Panc1 (cell line): ENCODE results near the gene PCMT1. TPM values are rescaled to one million over a fixed set of nuclear protein-coding genes. Genes with fewer than 3 reads are reported as not detected.
"Not testable (repeated sequence)": the region's sequence is repeated elsewhere in the genome, so short reads cannot be mapped to it uniquely, and the experiment has no call there.

ENCODE experiments used
- ATAC-seq: fragments of 200-7000 bp; cut with Tn5 transposase; 2 replicates; pipeline ENCODE4 v1.9.1; 2020; ENCODE audit warnings: mild to moderate bottlenecking, moderate library complexity
- BruUV-seq: library from RNA; stranded (reverse); fragments of 400-500 nt; replicated peaks from 2 replicates; lab custom pipeline; 2021; lab: Mats Ljungman, UMichigan
- CTCF ChIA-PET: fragments of 300-600 bp; sonication (Branson Sonifier 250); formaldehyde crosslinking; loops from one replicate; lab custom pipeline; 2022; ENCODE audit warnings: antibody characterized with exemption; lab: Charles Lee
- POLR2A ChIA-PET: fragments of 300-600 bp; sonication (Branson Sonifier 250); formaldehyde crosslinking; loops from one replicate; lab custom pipeline; 2022; ENCODE audit warnings: antibody characterized with exemption; lab: Charles Lee
- DNase-seq: peaks from one replicate; pipeline ENCODE4 v3.0.0-alpha.2; 2010; ENCODE audit warnings: low read depth, low spot score
- H3K27ac ChIP-seq: 2 replicates; pipeline ENCODE4 v1.5.1; 2011; ENCODE audit warnings: mild to moderate bottlenecking, low read length, inconsistent platforms
- H3K27me3 ChIP-seq: fragments of 200-500 bp; sonication (Bioruptor generic); 2 replicates; pipeline ENCODE4 v1.6.0; 2014; ENCODE audit warnings: low read length, inconsistent platforms; ENCODE audit not compliant: control insufficient read depth, insufficient read depth
- H3K36me3 ChIP-seq: fragments of 200-500 bp; sonication (Bioruptor generic); 2 replicates; pipeline ENCODE4 v1.5.1; 2014; ENCODE audit warnings: inconsistent platforms, mild to moderate bottlenecking, low read length, moderate library complexity; ENCODE audit not compliant: control insufficient read depth, insufficient read depth
- H3K4me1 ChIP-seq: 2 replicates; pipeline ENCODE4 v1.5.1; 2011; ENCODE audit warnings: inconsistent platforms, mild to moderate bottlenecking, low read length, moderate library complexity; ENCODE audit not compliant: control insufficient read depth, insufficient read depth
- H3K4me3 ChIP-seq, 2 experiments: 2 replicates each; pipeline ENCODE4 v1.5.1; 2011 to 2012; ENCODE audit warnings: low read depth in 2 of 2, low read length in 2 of 2, mild to moderate bottlenecking in 2 of 2, inconsistent platforms in 1 of 2, moderate library complexity in 1 of 2
- H3K9me3 ChIP-seq: fragments of 200-500 bp; sonication (Bioruptor generic); 2 replicates; pipeline ENCODE4 v1.5.1; 2014; ENCODE audit warnings: low read depth, mild to moderate bottlenecking, inconsistent platforms, low read length, moderate library complexity; ENCODE audit not compliant: control insufficient read depth, insufficient read depth
- POLR2AphosphoS5 ChIP-seq: IDR thresholded peaks from 2 replicates; pipeline ENCODE4 v1.6.1; 2012; ENCODE audit warnings: mild to moderate bottlenecking, low read depth, low read length, moderate library complexity
- REST ChIP-seq, 2 experiments: IDR thresholded peaks; 2 replicates each; pipeline ENCODE4 v1.6.1; 2011 to 2012; ENCODE audit warnings: low read depth in 2 of 2, control low read depth in 1 of 2, low read length in 1 of 2, mild to moderate bottlenecking in 1 of 2, moderate library complexity in 1 of 2; ENCODE audit not compliant: insufficient read depth in 1 of 2
- SIN3A ChIP-seq: IDR thresholded peaks from 2 replicates; pipeline ENCODE4 v1.6.1; 2012; ENCODE audit warnings: low read depth, mild to moderate bottlenecking, low read length, moderate library complexity, borderline replicate concordance; ENCODE audit not compliant: insufficient read depth
- TCF7L2 ChIP-seq: IDR thresholded peaks from 2 replicates; pipeline ENCODE4 v1.6.1; 2011; ENCODE audit warnings: mild to moderate bottlenecking, low read depth, low read length, inconsistent platforms
- in situ Hi-C: cut with HindIII; loops from 2 replicates; pipeline ENCODE4 v1.10.0; 2016; ENCODE audit warnings: low sequenced_read_pairs, low pct_unique_long_range_greater_than_20kb
- intact Hi-C: fragments of 100-400 bp; cut with micrococcal nuclease; formaldehyde crosslinking; loops from one replicate; pipeline ENCODE4 v1.10.0; 2022; ENCODE audit not compliant: unreplicated experiment
- total RNA-seq: library from RNA; stranded (reverse); gene quantifications from one replicate; pipeline ENCODE4 v1.2.1, GENCODE V29; 2021; ENCODE audit not compliant: unreplicated experiment
- TF ChIP-seq, protein P1 (sequence below): fragments of 450-650 bp; IDR thresholded peaks from 2 replicates; pipeline ENCODE4 v1.5.1; 2017; ENCODE audit warnings: mild to moderate bottlenecking

Gene PCMT1
- total RNA-seq, 1 experiment from 2014 or later = 118 TPM

GRCh38 chr6:149843051-149843633 lies 93.6 kb downstream of the PCMT1 start:
- Histone ChIP-seq H3K27me3 (no peaks in the 10 kb centered on the region), H3K9me3 (no peaks in the 10 kb centered on the region), H3K27ac (peak overlapping the region; percentile 45), H3K36me3 (no peaks in the 10 kb centered on the region), H3K4me3 (no peak overlapping the region), H3K4me1 (peaks cover 68% of the 10 kb centered on the region)
- no peak for ATAC-seq
- DNase-seq = no peak
- in situ Hi-C loops (no loop called here), intact Hi-C loops (no loop called here)
- BruUV-seq = no TSS peak
- ChIA-PET CTCF (interaction anchor here (1.0 kb wide), 1 partner anchor 62 kb away, joined by 3 read pairs; no protein-coding TSS in a partner anchor), POLR2A (interaction anchor here (0.6 kb wide), 1 partner anchor 8 kb away, joined by 3 read pairs; no protein-coding TSS in a partner anchor)
- TF ChIP-seq REST (IDR thresholded peaks at IDR 0.05; ENCODE audit: insufficient read depth in 1 of 2, low read depth in 2 of 2, low read length in 1 of 2) (no peak), SIN3A (no peak), POLR2AphosphoS5 (no peak), TCF7L2 (no peak)
- TF ChIP-seq, protein P1, sequence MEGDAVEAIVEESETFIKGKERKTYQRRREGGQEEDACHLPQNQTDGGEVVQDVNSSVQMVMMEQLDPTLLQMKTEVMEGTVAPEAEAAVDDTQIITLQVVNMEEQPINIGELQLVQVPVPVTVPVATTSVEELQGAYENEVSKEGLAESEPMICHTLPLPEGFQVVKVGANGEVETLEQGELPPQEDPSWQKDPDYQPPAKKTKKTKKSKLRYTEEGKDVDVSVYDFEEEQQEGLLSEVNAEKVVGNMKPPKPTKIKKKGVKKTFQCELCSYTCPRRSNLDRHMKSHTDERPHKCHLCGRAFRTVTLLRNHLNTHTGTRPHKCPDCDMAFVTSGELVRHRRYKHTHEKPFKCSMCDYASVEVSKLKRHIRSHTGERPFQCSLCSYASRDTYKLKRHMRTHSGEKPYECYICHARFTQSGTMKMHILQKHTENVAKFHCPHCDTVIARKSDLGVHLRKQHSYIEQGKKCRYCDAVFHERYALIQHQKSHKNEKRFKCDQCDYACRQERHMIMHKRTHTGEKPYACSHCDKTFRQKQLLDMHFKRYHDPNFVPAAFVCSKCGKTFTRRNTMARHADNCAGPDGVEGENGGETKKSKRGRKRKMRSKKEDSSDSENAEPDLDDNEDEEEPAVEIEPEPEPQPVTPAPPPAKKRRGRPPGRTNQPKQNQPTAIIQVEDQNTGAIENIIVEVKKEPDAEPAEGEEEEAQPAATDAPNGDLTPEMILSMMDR = no peak

DNA sequence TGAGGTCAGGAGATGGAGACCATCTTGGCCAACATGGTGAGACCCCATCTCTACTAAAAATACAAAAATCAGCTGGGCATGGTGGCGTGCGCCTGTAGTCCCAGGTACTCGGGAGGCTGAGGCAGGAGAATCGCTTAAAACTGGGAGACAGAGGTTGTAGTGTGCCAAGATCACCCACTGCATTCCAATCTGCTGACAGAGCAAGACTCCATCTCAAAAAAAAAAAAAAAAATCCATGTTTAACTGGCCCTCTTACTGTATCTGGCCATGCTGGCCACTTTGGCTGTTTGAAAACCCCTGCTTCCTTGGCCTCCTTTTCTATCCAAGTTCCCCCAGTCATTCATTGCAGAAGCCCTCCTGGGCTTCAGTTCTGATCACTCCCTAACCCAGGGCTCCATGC lies 94.5 kb downstream of the PCMT1 start:
- in situ Hi-C loops, H3K27me3 ChIP-seq, ATAC-seq, H3K36me3 ChIP-seq, intact Hi-C loops, DNase-seq, BruUV-seq, H3K4me3 ChIP-seq, H3K9me3 ChIP-seq: not testable (repeated sequence)
- ChIA-PET POLR2A (interaction anchor here (0.6 kb wide), 1 partner anchor 12 kb away, joined by 7 read pairs; no protein-coding TSS in a partner anchor), CTCF (interaction anchor here (0.5 to 1.0 kb wide), 2 partner anchors 61 to 74 kb away, joined by 3 to 5 read pairs; no protein-coding TSS in a partner anchor)
- H3K27ac ChIP-seq = peak overlapping the region; percentile 67; the same call in 1 of the 2 replicates
- peaks cover 68% of the 10 kb centered on the region for H3K4me1 ChIP-seq

DNA sequence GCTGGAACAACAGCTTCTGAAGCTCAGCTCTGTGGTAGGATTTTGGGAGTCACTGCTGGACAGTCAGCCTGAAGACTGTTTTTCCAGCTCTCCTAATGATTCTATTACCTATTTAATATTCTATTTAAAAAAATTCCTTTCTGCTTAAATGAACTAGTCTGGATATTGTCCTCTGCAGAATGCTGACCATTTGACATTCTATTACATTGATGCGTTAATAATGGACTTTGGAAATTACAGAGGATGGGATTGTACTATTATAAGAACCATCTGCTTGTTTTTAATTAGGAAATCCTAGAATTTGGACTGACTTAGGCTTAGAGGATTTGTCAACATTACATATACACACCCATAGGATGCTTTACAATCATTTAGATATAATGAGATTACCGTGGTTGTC lies 94.9 kb downstream of the PCMT1 start:
- Histone ChIP-seq H3K4me1 (peaks cover 68% of the 10 kb centered on the region), H3K36me3 (no peaks in the 10 kb centered on the region; the same call in 1 of the 2 replicates), H3K27ac (peak overlapping the region; percentile 67), H3K4me3 (no peak overlapping the region), H3K9me3 (no peaks in the 10 kb centered on the region), H3K27me3 (no peaks in the 10 kb centered on the region)
- POLR2A ChIA-PET = no interaction called here
- intact Hi-C loops = no loop called here
- in situ Hi-C loops = no loop called here
- DNase-seq (no peak), ATAC-seq (no peak)
- CTCF ChIA-PET = interaction anchor here (0.5 kb wide), 1 partner anchor 75 kb away, joined by 5 read pairs; no protein-coding TSS in a partner anchor
- BruUV-seq = no TSS peak
- TF ChIP-seq, protein P1 = no peak
